PFSK-1 (cell line): Measurements from ENCODE around the gene MYL4.

Experiments used
- FOXP2 ChIP-seq: optimal IDR thresholded peaks from 2 replicates; pipeline ENCODE3; 2011; ENCODE audit warnings: borderline replicate concordance, control low read depth, inconsistent platforms; ENCODE audit not compliant: insufficient read depth; ENCODE audit errors: extremely low read length, extremely low read depth
- POLR2AphosphoS5 ChIP-seq: IDR thresholded peaks from 2 replicates; pipeline ENCODE4 v1.6.1; 2012; ENCODE audit warnings: low read depth, mild to moderate bottlenecking, control low read depth, low read length, moderate library complexity
- SIN3A ChIP-seq: IDR thresholded peaks from 2 replicates; pipeline ENCODE4 v1.6.1; 2012; ENCODE audit warnings: mild to moderate bottlenecking, low read length, moderate library complexity, borderline replicate concordance; ENCODE audit not compliant: insufficient read depth
- TAF1 ChIP-seq: IDR thresholded peaks from 2 replicates; pipeline ENCODE4 v1.6.1; 2012; ENCODE audit warnings: low read length, control low read depth, borderline replicate concordance; ENCODE audit not compliant: insufficient read depth
- TF ChIP-seq, protein P1 (sequence below), 2 experiments: IDR thresholded peaks; 2 replicates each; pipeline versions ENCODE4 v1.6.1 to v1.8.0; 2011 to 2012; ENCODE audit warnings: low read depth in 2 of 2, low read length in 2 of 2, control low read depth in 1 of 2, inconsistent platforms in 1 of 2, mild to moderate bottlenecking in 1 of 2, moderate library complexity in 1 of 2; ENCODE audit not compliant: insufficient read depth in 1 of 2

DNA sequence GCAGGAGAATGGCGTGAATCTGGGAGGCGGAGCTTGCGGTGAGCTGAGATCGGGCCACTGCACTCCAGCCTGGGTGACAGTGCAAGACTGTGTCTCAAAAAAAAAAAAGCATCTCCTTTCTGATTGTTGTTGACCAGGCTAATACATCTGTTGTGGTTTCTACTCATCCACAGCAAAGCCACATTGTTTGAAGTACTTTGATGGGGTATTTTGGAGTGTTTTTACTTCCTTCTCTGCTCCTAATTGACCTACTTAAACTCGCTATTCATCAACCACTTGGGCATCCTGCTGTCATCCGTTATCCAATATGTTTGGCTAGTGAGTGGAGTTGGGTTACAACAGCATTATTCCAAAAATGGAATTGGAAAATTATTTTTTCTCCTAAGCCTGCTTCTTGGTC, 16.6 kb upstream of the MYL4 start:
- TF ChIP-seq TAF1 (no peak), POLR2AphosphoS5 (no peak), FOXP2 (no peak), SIN3A (no peak)
- TF ChIP-seq, protein P1, sequence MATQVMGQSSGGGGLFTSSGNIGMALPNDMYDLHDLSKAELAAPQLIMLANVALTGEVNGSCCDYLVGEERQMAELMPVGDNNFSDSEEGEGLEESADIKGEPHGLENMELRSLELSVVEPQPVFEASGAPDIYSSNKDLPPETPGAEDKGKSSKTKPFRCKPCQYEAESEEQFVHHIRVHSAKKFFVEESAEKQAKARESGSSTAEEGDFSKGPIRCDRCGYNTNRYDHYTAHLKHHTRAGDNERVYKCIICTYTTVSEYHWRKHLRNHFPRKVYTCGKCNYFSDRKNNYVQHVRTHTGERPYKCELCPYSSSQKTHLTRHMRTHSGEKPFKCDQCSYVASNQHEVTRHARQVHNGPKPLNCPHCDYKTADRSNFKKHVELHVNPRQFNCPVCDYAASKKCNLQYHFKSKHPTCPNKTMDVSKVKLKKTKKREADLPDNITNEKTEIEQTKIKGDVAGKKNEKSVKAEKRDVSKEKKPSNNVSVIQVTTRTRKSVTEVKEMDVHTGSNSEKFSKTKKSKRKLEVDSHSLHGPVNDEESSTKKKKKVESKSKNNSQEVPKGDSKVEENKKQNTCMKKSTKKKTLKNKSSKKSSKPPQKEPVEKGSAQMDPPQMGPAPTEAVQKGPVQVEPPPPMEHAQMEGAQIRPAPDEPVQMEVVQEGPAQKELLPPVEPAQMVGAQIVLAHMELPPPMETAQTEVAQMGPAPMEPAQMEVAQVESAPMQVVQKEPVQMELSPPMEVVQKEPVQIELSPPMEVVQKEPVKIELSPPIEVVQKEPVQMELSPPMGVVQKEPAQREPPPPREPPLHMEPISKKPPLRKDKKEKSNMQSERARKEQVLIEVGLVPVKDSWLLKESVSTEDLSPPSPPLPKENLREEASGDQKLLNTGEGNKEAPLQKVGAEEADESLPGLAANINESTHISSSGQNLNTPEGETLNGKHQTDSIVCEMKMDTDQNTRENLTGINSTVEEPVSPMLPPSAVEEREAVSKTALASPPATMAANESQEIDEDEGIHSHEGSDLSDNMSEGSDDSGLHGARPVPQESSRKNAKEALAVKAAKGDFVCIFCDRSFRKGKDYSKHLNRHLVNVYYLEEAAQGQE (IDR thresholded peaks at IDR 0.05; ENCODE audit: insufficient read depth in 1 of 2, low read depth in 2 of 2, low read length in 2 of 2) = no peak
